C4-2B (cell line): Measurements from ENCODE around the gene MTUS2.
"Not testable (repeated sequence)": the region's sequence is repeated elsewhere in the genome, so short reads cannot be mapped to it uniquely, and the experiment has no call there.

ENCODE experiments used
- H3K27ac ChIP-seq: fragments of 450-650 bp; 2 replicates; pipeline ENCODE4 v1.5.1; 2017
- ZFX ChIP-seq: fragments of 450-650 bp; IDR thresholded peaks from 2 replicates; pipeline ENCODE4 v1.6.1; 2017
- TF ChIP-seq, protein P1 (sequence below): fragments of 450-650 bp; conservative IDR thresholded peaks from 2 replicates; pipeline ENCODE4 v1.5.1; 2017; ENCODE audit warnings: mild to moderate bottlenecking

Gene MTUS2

DNA sequence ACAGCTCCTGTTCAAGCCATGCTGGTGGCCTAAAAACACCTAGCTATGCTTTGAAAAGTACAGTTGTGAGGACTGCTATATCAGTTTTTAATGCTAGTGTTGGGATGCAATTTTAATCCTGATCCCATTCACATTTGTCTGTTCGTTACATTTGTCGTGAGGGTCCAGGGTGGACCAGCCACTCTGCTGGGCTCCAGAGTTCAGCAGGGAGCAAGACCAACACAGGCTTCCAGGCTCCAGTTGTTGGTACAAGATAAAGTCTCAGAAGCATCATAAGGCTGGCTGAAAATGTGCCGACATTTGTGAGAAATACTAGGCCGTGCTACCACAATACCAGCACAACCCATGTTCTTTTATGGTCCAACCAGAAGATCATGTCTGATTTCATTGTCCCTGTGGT is 564.7 kb downstream of the MTUS2 start:
- TF ChIP-seq, protein P1, sequence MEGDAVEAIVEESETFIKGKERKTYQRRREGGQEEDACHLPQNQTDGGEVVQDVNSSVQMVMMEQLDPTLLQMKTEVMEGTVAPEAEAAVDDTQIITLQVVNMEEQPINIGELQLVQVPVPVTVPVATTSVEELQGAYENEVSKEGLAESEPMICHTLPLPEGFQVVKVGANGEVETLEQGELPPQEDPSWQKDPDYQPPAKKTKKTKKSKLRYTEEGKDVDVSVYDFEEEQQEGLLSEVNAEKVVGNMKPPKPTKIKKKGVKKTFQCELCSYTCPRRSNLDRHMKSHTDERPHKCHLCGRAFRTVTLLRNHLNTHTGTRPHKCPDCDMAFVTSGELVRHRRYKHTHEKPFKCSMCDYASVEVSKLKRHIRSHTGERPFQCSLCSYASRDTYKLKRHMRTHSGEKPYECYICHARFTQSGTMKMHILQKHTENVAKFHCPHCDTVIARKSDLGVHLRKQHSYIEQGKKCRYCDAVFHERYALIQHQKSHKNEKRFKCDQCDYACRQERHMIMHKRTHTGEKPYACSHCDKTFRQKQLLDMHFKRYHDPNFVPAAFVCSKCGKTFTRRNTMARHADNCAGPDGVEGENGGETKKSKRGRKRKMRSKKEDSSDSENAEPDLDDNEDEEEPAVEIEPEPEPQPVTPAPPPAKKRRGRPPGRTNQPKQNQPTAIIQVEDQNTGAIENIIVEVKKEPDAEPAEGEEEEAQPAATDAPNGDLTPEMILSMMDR, result no peak
- no peak for TF ChIP-seq ZFX
- H3K27ac ChIP-seq, result no peak overlapping the region

DNA sequence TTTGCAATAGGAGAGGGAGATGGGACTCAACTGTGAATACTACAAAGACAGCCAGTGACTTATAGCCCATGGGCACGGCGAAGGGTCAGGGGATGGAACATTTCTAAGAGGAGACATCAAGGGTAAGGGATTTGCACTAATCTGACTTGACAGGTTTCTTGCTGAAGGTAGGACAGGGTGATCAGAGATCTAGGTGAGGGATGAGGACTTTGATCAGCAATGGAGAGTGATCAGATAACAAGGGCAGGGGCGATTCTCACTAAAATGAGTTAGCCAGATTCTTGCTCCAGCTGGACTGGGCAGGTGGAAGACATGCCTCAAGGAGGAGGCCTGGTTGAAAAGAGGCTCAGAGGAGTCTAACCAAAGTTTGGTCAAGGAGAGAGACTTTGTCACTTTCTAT is 566.1 kb downstream of the MTUS2 start:
- TF ChIP-seq ZFX, result no peak
- TF ChIP-seq, protein P1, result no peak
- H3K27ac ChIP-seq, result no peak overlapping the region

- not testable (repeated sequence) for H3K27ac ChIP-seq
Observed at GRCh38 chr13:29390598-29390997, 570.5 kb downstream of the MTUS2 start.

GRCh38 chr13:29396446-29396845 is 576.3 kb downstream of the MTUS2 start:
- no peak overlapping the region for H3K27ac ChIP-seq
- TF ChIP-seq, protein P1, result no peak
- no peak for TF ChIP-seq ZFX

- TF ChIP-seq ZFX, result no peak; the same call in 1 of the 2 replicates
- TF ChIP-seq, protein P1, result no peak
- H3K27ac ChIP-seq, result no peak overlapping the region
Observed at GRCh38 chr13:29397265-29397664, 577.1 kb downstream of the MTUS2 start.

GRCh38 chr13:29402166-29402636 is 582.1 kb downstream of the MTUS2 start:
- no peak overlapping the region for H3K27ac ChIP-seq
- TF ChIP-seq, protein P1, result no peak
- no peak for TF ChIP-seq ZFX

DNA sequence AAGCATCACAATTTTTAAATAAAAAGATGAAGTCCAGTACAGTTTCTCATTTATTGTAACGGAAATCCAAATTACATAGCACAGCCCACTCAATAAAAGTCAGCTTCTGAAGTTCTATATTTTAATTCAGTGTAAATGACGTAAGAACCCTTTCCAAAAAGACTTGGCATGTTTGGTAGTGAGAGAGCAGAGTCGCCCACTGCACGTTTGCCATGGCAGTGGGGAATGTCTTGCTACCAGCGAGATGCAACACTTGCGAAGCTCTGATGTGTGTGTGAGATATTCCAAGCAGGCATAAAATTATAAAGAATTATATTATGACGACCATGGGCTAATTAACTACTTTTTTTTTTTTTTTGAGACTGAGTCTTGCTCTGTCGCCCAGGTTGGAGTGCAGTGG is 585.3 kb downstream of the MTUS2 start:
- TF ChIP-seq ZFX, result no peak
- TF ChIP-seq, protein P1, result no peak
- H3K27ac ChIP-seq, result no peak overlapping the region

DNA sequence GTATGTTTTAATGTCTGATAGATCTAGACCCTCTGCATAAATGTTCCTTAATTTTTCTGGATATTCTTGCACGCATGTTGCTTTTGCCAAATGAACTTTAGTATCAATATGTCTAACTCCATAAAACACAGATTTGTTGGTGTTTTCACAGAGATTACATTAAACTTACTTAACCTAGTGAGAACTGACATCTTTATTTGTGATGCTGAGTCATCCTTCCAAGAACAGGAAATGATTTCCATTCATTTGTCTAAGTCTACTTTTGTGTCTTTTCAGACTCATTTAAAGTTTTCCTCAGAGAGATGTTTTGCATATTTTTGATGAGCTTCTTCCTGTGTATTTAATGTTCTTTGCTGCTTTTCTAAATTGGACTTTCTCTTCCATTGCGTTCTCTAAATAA is 591.3 kb downstream of the MTUS2 start:
- no peak overlapping the region for H3K27ac ChIP-seq
- TF ChIP-seq, protein P1, result no peak
- TF ChIP-seq ZFX, result no peak
